Pancreas (tissue), 10 donors: Measurements from ENCODE around the gene KDM7A. TPM values are rescaled to one million over a fixed set of nuclear protein-coding genes. Genes with fewer than 3 reads are reported as not detected.

ENCODE experiments used
- ATAC-seq, 4 donors: fragments of 200-7000 bp; cut with Tn5 transposase; one replicate each; pipeline versions ENCODE4 v1.8.0 to v1.9.1; 2020; ENCODE audit warnings: mild to moderate bottlenecking in 4 of 4, moderate library complexity in 4 of 4
- DNase-seq, 6 donors: peaks; one replicate each; pipeline ENCODE4 v3.0.0-alpha.2; 2020
- FAIRE-seq: peaks from 2 replicates; lab custom pipeline; 2012; peaks lifted over from hg19 to GRCh38; lab: Jason Lieb, UNC
- H3K27ac ChIP-seq, 4 donors: fragments of 200-600 bp; sonication (generic); 1 replicate in 3 of 4; 2 replicates in 1 of 4; pipeline versions ENCODE4 v1.5.0 to v1.8.0; 2020
- H3K27me3 ChIP-seq, 4 donors: fragments of 200-600 bp; one replicate each; pipeline ENCODE4 v1.8.0; 2021
- H3K36me3 ChIP-seq, 3 donors: fragments of 200-600 bp; sonication (generic) in 1 of 3; one replicate each; pipeline versions ENCODE4 v1.5.0 to v1.8.0; 2020 to 2021
- H3K4me1 ChIP-seq, 3 donors: fragments of 200-600 bp; one replicate each; pipeline ENCODE4 v1.8.0; 2021
- H3K4me3 ChIP-seq, 4 donors: fragments of 200-600 bp; sonication (generic) in 2 of 4; one replicate each; pipeline versions ENCODE4 v1.5.0 to v1.8.0; 2020 to 2021
- H3K9me3 ChIP-seq, 4 donors: fragments of 200-600 bp; one replicate each; pipeline ENCODE4 v1.8.0; 2021
- WGBS, 2 donors: extraction: QIAGEN DNeasy Blood & Tissue Kit; methylation state at CpG; one replicate each; pipeline ENCODE4 v1.1.7; 2013; 5-methylcytosine and 5-hydroxymethylcytosine counted together
- intact Hi-C, 3 donors: fragments of 100-400 bp; cut with DNase I; formaldehyde crosslinking; loops; one replicate each; pipeline versions ENCODE4 v1.11.1 to v1.14.2; 2022
- polyA plus RNA-seq, 2 donors: library from polyadenylated mRNA; stranded (reverse); fragments of 200-250 nt; gene quantifications; one replicate each; pipeline ENCODE4 v1.2.3, GENCODE V29; 2013
- total RNA-seq, 6 donors: library from RNA; stranded (reverse); fragmentation: NEBNext Ultra II Directional in 4 of 6; extraction: Animal tissue kit (Norgen Biotek cat#: 25700) in 4 of 6; gene quantifications; one replicate each; pipeline versions ENCODE4 v1.2.1 to v1.2.4, GENCODE V29; 2021 to 2023
- TF ChIP-seq, protein P1 (sequence below), 4 donors: fragments of 200-600 bp; sonication (generic) in 3 of 4; IDR thresholded peaks; one replicate each; pipeline versions ENCODE4 v1.5.0 to v1.8.0; 2021; ENCODE audit warnings: antibody characterized with exemption in 4 of 4
- donor health status: healthy with polysubstance abuse.
- donor health status: DM: no; HTN: no; CAD: no; lungs with moderate emphysema.
- donor health status: DM: no; HTN: no; CAD: no.
- donor health status: control.
- donor health status: control.
- donor health status: Bipolar disorder and iron deficiency.
- donor health status: DM: yes; HTN: yes; CAD: no.
- donor health status: DM: no; HTN: no; CAD: no.
- donor health status: DM: no; HTN: no; CAD: no.
- donor health status: DM: yes; HTN: yes; CAD: no.

KDM7A gene
- total and polyA plus RNA-seq, 8 donors = 3.3 to 8.5 (median 6.2) TPM

DNA sequence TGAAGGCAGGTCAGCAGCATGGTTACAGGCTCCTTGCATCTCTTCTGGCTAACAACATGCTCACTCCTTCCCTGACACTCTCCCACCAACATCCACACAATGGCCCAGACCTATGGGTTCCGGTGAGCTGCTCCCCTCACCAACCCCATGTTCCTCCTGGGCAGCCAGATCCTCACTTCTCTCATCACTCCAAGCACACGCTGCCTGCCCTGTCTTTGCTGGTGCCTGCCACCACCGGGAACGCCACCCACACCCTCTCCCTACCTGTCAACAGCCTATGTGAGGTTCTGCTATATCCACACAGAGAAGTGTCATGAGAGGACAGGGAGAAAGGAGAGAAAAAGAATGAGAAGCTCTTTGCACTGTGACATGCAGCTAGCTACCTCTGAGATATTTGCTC is 128.6 kb downstream of the KDM7A start:
- no peak for ATAC-seq
- no peak for FAIRE-seq
- Histone ChIP-seq H3K36me3 (no peaks in the 10 kb centered on the region), H3K9me3 (no peaks in the 10 kb centered on the region), H3K27me3 (no peaks in the 10 kb centered on the region), H3K27ac (no peak overlapping the region), H3K4me3 (no peak overlapping the region), H3K4me1 (peaks cover 19 to 30% (median 24%) of the 10 kb centered on the region in 3 donors)
- no peak for DNase-seq
- 88 to 90% methylated on average over 4 of the region's 4 CpGs for WGBS, 2 donors
- TF ChIP-seq, protein P1, sequence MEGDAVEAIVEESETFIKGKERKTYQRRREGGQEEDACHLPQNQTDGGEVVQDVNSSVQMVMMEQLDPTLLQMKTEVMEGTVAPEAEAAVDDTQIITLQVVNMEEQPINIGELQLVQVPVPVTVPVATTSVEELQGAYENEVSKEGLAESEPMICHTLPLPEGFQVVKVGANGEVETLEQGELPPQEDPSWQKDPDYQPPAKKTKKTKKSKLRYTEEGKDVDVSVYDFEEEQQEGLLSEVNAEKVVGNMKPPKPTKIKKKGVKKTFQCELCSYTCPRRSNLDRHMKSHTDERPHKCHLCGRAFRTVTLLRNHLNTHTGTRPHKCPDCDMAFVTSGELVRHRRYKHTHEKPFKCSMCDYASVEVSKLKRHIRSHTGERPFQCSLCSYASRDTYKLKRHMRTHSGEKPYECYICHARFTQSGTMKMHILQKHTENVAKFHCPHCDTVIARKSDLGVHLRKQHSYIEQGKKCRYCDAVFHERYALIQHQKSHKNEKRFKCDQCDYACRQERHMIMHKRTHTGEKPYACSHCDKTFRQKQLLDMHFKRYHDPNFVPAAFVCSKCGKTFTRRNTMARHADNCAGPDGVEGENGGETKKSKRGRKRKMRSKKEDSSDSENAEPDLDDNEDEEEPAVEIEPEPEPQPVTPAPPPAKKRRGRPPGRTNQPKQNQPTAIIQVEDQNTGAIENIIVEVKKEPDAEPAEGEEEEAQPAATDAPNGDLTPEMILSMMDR (IDR thresholded peaks at IDR 0.05) = no peak
- intact Hi-C loops = no loop called here

DNA sequence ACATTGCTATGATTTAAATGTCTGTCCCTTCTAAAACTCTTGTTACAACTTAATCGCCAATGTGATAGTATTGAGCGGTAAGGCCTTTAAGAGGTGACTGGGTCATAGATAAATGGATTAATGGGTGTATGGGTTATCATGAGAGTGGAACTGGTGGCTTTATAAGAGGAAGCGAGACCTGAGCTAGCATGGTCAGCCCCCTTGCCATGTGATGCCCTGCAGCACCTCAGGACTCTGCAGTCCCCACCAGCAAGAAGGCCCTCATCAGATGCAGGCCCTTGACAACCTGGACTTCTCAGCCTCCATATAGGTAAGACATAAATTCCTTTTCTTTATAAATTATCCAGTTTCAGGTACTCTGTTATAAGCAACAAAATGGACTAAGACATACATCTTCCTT is 129.6 kb downstream of the KDM7A start:
- peaks cover 19 to 30% (median 24%) of the 10 kb centered on the region in 3 donors for H3K4me1 ChIP-seq
- H3K27me3 ChIP-seq = no peaks in the 10 kb centered on the region
- FAIRE-seq (no peak), ATAC-seq (no peak), DNase-seq (no peak)
- no peaks in the 10 kb centered on the region for H3K36me3 ChIP-seq
- WGBS, 2 donors = 67 to 79% methylated on average over 3 of the region's 3 CpGs
- TF ChIP-seq, protein P1 (IDR thresholded peaks at IDR 0.05) = no peak
- intact Hi-C loops = no loop called here
- H3K9me3 ChIP-seq = no peaks in the 10 kb centered on the region
- no peak overlapping the region for H3K27ac ChIP-seq
- H3K4me3 ChIP-seq = no peak overlapping the region

DNA sequence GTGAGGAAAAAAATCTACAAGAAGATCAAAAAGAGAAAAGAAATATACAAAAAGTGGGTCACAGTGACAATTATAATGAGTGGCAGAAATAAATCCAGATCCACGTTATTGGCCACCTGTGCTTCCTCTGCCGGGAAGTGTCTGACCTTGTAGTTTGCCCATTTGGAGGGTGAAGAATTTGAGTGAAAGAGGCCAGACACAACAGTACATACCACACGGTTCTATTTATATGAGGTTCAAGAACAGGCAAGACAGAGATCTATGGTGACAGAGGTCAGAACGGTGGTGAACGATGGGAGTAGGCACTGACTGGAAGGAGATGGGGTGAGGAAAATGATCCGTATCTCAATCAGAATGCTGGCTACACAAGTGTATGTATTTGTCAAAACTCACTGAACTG is 131.1 kb downstream of the KDM7A start:
- no peak overlapping the region for H3K4me3 ChIP-seq
- H3K27me3 ChIP-seq = no peaks in the 10 kb centered on the region
- peaks cover 19 to 30% (median 24%) of the 10 kb centered on the region in 3 donors for H3K4me1 ChIP-seq
- peak overlapping the region in 1 of 4 donors; percentile 30 for H3K27ac ChIP-seq
- no peak for FAIRE-seq
- TF ChIP-seq, protein P1 (IDR thresholded peaks at IDR 0.05) = no peak
- ATAC-seq = peak in 3 of 4 donors; percentile 28 to 38 (median 33)
- no peak for DNase-seq
- H3K36me3 ChIP-seq = no peaks in the 10 kb centered on the region
- H3K9me3 ChIP-seq = no peaks in the 10 kb centered on the region
- intact Hi-C loops = no loop called here
- 18 to 19% methylated on average over 6 of the region's 6 CpGs for WGBS, 2 donors

DNA sequence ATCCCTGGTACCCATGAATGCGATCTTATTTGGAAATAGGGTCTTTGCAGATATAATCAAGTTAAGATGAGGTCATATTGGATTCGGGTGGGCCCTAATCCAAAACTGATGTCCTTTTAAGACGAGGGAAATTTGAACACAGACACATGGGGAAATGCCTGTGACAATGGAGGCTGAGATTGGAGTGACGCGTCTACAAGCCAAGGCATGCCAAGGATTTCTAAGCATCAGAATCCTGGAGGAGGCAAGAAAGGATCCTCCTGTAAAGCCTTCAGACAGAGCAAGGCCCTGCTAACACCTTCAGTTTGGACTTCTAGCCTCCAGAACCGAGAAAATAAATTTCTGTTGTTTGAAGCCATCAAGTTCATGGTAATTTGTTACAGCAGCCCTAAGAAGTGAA is 132.5 kb downstream of the KDM7A start:
- ATAC-seq (no peak), DNase-seq (no peak), FAIRE-seq (no peak)
- TF ChIP-seq, protein P1 (IDR thresholded peaks at IDR 0.05) = no peak
- 95 to 96% methylated on average over 6 of the region's 6 CpGs for WGBS, 2 donors
- Histone ChIP-seq H3K9me3 (no peaks in the 10 kb centered on the region), H3K4me1 (peaks cover 16 to 23% (median 20%) of the 10 kb centered on the region in 3 donors), H3K36me3 (peaks cover 0 to 2% (median 0%) of the 10 kb centered on the region in 3 donors), H3K27ac (no peak overlapping the region), H3K27me3 (no peaks in the 10 kb centered on the region), H3K4me3 (no peak overlapping the region)
- intact Hi-C loops = no loop called here

DNA sequence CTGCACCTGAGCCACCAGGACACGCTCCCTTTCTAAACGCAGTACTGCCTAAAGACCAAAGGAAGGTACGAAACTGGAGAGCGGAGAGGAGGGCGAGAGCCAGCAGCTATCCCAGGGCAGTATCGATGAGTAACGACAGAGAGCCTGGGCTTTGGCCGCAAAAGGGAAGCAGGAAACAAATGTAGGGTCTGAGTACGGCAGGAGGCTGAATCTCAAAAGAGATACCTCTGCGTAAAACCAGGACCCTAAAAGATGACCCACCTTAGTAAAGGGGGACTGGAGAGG is 134.5 kb downstream of the KDM7A start:
- 89 to 93% methylated on average over 10 of the region's 10 CpGs for WGBS, 2 donors
- ATAC-seq (no peak), DNase-seq (no peak), FAIRE-seq (no peak)
- Histone ChIP-seq H3K36me3 (peaks cover 0 to 11% (median 0%) of the 10 kb centered on the region in 3 donors), H3K4me3 (no peak overlapping the region), H3K27ac (no peak overlapping the region), H3K9me3 (no peaks in the 10 kb centered on the region), H3K27me3 (no peaks in the 10 kb centered on the region), H3K4me1 (peaks cover 10 to 14% (median 11%) of the 10 kb centered on the region in 3 donors)
- TF ChIP-seq, protein P1 (IDR thresholded peaks at IDR 0.05) = no peak
- intact Hi-C loops = no loop called here
